ENCODE measurements around the gene NRP1. TPM values are rescaled to one million over a fixed set of nuclear protein-coding genes. Genes with fewer than 3 reads are reported as not detected.

NRP1 gene
- polyA plus RNA-seq, 1 of the 3 experiments (the other 2 are of a cell fraction), result 129 TPM

- TF ChIP-seq REST (IDR thresholded peaks at IDR 0.05; ENCODE audit: low read depth, low read length) (no peak), GATA2 (CRISPR knock-in tag; IDR thresholded peaks at IDR 0.05) (no peak), IRF3 (IDR thresholded peaks at IDR 0.05; ENCODE audit: low read depth, low read length) (no peak), USF1 (IDR thresholded peaks at IDR 0.05; ENCODE audit: borderline replicate concordance, low read depth) (no peak), SIN3A (IDR thresholded peaks at IDR 0.05; ENCODE audit: borderline replicate concordance, low read depth, low read length) (no peak), RXRA (IDR thresholded peaks at IDR 0.05; ENCODE audit: borderline replicate concordance, low read depth) (no peak), TAF1 (IDR thresholded peaks at IDR 0.05; ENCODE audit: borderline replicate concordance, low read depth, low read length) (no peak), FOXM1 (IDR thresholded peaks at IDR 0.05; ENCODE audit: low read depth) (no peak)
These were observed 19.4 kb upstream of the NRP1 start (continued) for GRCh38 chr10:33353853-33354252.

GRCh38 chr10:33353334-33353733 lies 18.9 kb upstream of the NRP1 start:
- Histone ChIP-seq H3K27me3 (ENCODE audit: insufficient read depth) (no peaks in the 10 kb centered on the region), H3K36me3 (replicated peaks in 1 of 2; ENCODE audit: control insufficient read depth in 1 of 2, insufficient read depth in 2 of 2, low read length in 1 of 2) (no peaks in the 10 kb centered on the region), H3K79me2 (ENCODE audit: insufficient read depth) (no peaks in the 10 kb centered on the region), H3K9me2 (no peaks in the 10 kb centered on the region), H3K4me3 (ENCODE audit: low read depth in 2 of 2, low read length in 1 of 2) (no peak overlapping the region), H3K9ac (no peak overlapping the region), H3K9me3 (no peaks in the 10 kb centered on the region), H2AFZ (ENCODE audit: low read depth) (no peak overlapping the region), H3K4me1 (ENCODE audit: control insufficient read depth in 1 of 2, insufficient read depth in 2 of 2, low read depth in 1 of 2, low read length in 1 of 2) (no peaks in the 10 kb centered on the region; a peak in 1 of 4 replicates), H3K4me2 (no peak overlapping the region), H3F3A (replicated peaks; ENCODE audit: insufficient read depth) (no peaks in the 10 kb centered on the region), H3K27ac (ENCODE audit: low read depth in 2 of 2, low read length in 1 of 2) (no peak overlapping the region), H4K20me1 (ENCODE audit: insufficient read depth) (no peaks in the 10 kb centered on the region)
- WGBS (ENCODE audit: low lambda C conversion rate), result 86% methylated on average over 8 of the region's 8 CpGs
- no peak for DNase-seq
- no peak for TF ChIP-seq PBX3 (IDR thresholded peaks at IDR 0.05)
- no peak for TF ChIP-seq MAX (IDR thresholded peaks at IDR 0.05; ENCODE audit: low read depth)
- no peak for TF ChIP-seq YY1 (IDR thresholded peaks at IDR 0.05; ENCODE audit: low read depth)
- TF ChIP-seq FOXJ3 (CRISPR knock-in tag; IDR thresholded peaks at IDR 0.05), result no peak
- no peak for TF ChIP-seq GATA2 (CRISPR knock-in tag; IDR thresholded peaks at IDR 0.05)
- TF ChIP-seq NRF1 (IDR thresholded peaks at IDR 0.05; ENCODE audit: low read depth, low read length), result no peak
- no peak for TF ChIP-seq RCOR1 (IDR thresholded peaks at IDR 0.05; ENCODE audit: low read length)
- TF ChIP-seq POLR2AphosphoS5 (IDR thresholded peaks at IDR 0.05; ENCODE audit: low read depth, low read length), result no peak
- TF ChIP-seq MXI1 (IDR thresholded peaks at IDR 0.05; ENCODE audit: low read depth, low read length), result no peak
- no peak for TF ChIP-seq JUND (IDR thresholded peaks at IDR 0.05)
- no peak for TF ChIP-seq EP300 (IDR thresholded peaks at IDR 0.05; ENCODE audit: borderline replicate concordance in 1 of 2, low read depth in 1 of 2, low read length in 1 of 2)
- TF ChIP-seq FOXM1 (IDR thresholded peaks at IDR 0.05; ENCODE audit: low read depth), result no peak
- TF ChIP-seq SMC3 (IDR thresholded peaks at IDR 0.05; ENCODE audit: low read depth, low read length), result no peak
- TF ChIP-seq NFIC (IDR thresholded peaks at IDR 0.05; ENCODE audit: borderline replicate concordance), result no peak
- TF ChIP-seq SIN3A (IDR thresholded peaks at IDR 0.05; ENCODE audit: borderline replicate concordance, low read depth, low read length), result no peak
- TF ChIP-seq GABPA (IDR thresholded peaks at IDR 0.05; ENCODE audit: low read depth), result no peak
- no peak for TF ChIP-seq ELF1 (IDR thresholded peaks at IDR 0.05)
- TF ChIP-seq CTCF (IDR thresholded peaks at IDR 0.05), result no peak
- no peak for TF ChIP-seq RAD21 (IDR thresholded peaks at IDR 0.05; ENCODE audit: low read length)
- ChIA-PET CTCF (interaction anchor here (1.4 kb wide), 1 partner anchor 8 kb away, joined by 3 read pairs; no protein-coding TSS in a partner anchor), POLR2A (no interaction called here)

Measured in SK-N-SH (cell line).